ENCODE measurements around the gene HAUS7. TPM values are rescaled to one million over a fixed set of nuclear protein-coding genes. Genes with fewer than 3 reads are reported as not detected.

The HAUS7 gene
- total RNA-seq, 1 experiment from 2014 or later = 29.3 TPM

DNA sequence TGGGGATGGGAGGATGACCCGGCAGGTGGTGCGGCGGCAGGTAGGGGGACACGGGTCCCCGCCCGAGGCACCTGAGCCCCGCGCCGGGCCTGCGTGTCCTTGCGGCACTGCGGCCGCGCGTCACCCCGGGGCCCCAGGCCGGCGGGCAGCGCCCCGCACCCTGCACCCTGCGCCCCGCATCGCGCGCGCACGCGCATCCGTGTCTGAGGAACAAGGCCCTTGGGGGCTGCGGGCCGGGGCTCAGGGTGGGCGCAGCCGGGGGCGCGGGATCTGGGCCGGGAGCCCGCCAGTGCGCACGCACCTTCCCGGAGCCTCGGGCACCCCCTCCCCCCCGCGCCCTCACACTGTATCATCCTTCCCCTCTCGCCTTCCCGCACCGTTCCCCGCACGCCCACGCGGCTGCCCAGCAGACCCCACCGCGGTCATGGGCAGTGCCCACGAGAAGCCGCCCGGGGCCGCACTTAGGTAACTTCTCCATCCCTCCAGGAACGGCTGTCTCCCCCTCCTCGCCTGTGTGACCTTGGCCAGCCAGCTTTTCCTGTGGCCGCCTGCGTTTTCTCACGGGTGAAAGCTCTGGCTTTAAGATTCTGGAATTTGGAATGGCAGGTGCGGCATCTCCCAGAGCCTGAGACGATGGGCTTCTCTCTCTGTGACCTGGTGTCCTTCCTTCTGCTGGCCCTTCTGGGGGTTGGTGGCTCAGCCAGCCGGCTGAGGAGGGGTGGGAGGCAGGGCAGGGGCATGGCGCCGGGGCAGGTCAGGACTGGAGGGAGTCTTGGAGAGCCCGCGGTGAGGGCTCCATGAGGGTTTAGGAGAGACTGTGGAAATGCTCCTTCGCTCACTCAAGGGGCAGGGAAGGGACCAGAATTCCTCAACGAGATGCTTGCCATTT, 47.8 kb upstream of the HAUS7 start:
- intact Hi-C loops (cut with micrococcal nuclease; ENCODE audit: unreplicated experiment) = no loop called here
- H3K27ac ChIP-seq = no peak overlapping the region
- TF ChIP-seq EZH2 (IDR thresholded peaks at IDR 0.05; ENCODE audit: low read depth) (no peak), CTCF (conservative IDR thresholded peaks at IDR 0.05) (no peak)
- H2AFZ ChIP-seq = no peak overlapping the region
- ChIA-PET POLR2A (ENCODE audit: unreplicated experiment) (no interaction called here), CTCF (no interaction called here)
- H3K4me2 ChIP-seq = no peak overlapping the region
- H3K9me2 ChIP-seq (ENCODE audit: insufficient read depth) = no peaks in the 10 kb centered on the region
- no peak overlapping the region for H3K4me3 ChIP-seq
- H4K20me1 ChIP-seq (ENCODE audit: insufficient read depth) = no peaks in the 10 kb centered on the region
- no peaks in the 10 kb centered on the region for H3F3A ChIP-seq (ENCODE audit: insufficient read depth, low read depth)
- H3K79me2 ChIP-seq (ENCODE audit: low read depth) = no peaks in the 10 kb centered on the region
- H3K4me1 ChIP-seq (replicated peaks; ENCODE audit: insufficient read depth) = no peaks in the 10 kb centered on the region
- DNase-seq = no peak
- no TSS peak for BruUV-seq (replicated peaks)
- H3K9me3 ChIP-seq (ENCODE audit: insufficient read depth, low read depth) = no peaks in the 10 kb centered on the region
- H3K27me3 ChIP-seq (ENCODE audit: insufficient read depth, low read depth) = peaks cover 16% of the 10 kb centered on the region
- H3K36me3 ChIP-seq (ENCODE audit: low read depth) = no peaks in the 10 kb centered on the region

- H3K4me1 ChIP-seq (replicated peaks; ENCODE audit: insufficient read depth) = no peaks in the 10 kb centered on the region
- no peaks in the 10 kb centered on the region for H3K9me2 ChIP-seq (ENCODE audit: insufficient read depth)
- peaks cover 16% of the 10 kb centered on the region for H3K27me3 ChIP-seq (ENCODE audit: insufficient read depth, low read depth)
- intact Hi-C loops (cut with micrococcal nuclease; ENCODE audit: unreplicated experiment) = no loop called here
- H3K27ac ChIP-seq = no peak within 1 kb of the TSS
- H4K20me1 ChIP-seq (ENCODE audit: insufficient read depth) = no peaks in the 10 kb centered on the region
- no peak within 1 kb of the TSS for H3K4me2 ChIP-seq
- no peaks in the 10 kb centered on the region for H3K9me3 ChIP-seq (ENCODE audit: insufficient read depth, low read depth)
- CTCF ChIA-PET = no interaction called here
- no peak for DNase-seq
- POLR2A ChIA-PET (ENCODE audit: unreplicated experiment) = no interaction called here
- H3K36me3 ChIP-seq (ENCODE audit: low read depth) = no peaks in the 10 kb centered on the region
- BruUV-seq (replicated peaks) = no TSS peak
- H3K4me3 ChIP-seq = no peak within 1 kb of the TSS
- no peaks in the 10 kb centered on the region for H3K79me2 ChIP-seq (ENCODE audit: low read depth)
- no peaks in the 10 kb centered on the region for H3F3A ChIP-seq (ENCODE audit: insufficient read depth, low read depth)
- H2AFZ ChIP-seq = no peak within 1 kb of the TSS
- TF ChIP-seq CTCF (conservative IDR thresholded peaks at IDR 0.05) (no peak), EZH2 (IDR thresholded peaks at IDR 0.05; ENCODE audit: low read depth) (no peak)
Observed at GRCh38 chrX:153517423-153517822, 47.0 kb upstream of the HAUS7 start, which contains the start of gene ATP2B3. Gene ATP2B3 (plus strand): TSS chrX:153517642. CDS start chrX:153536248, 18,606 bp downstream.

- H3K4me1 ChIP-seq (replicated peaks; ENCODE audit: insufficient read depth) = no peaks in the 10 kb centered on the region
- intact Hi-C loops (cut with micrococcal nuclease; ENCODE audit: unreplicated experiment) = no loop called here
- H4K20me1 ChIP-seq (ENCODE audit: insufficient read depth) = no peaks in the 10 kb centered on the region
- no peaks in the 10 kb centered on the region for H3K9me2 ChIP-seq (ENCODE audit: insufficient read depth)
- POLR2A ChIA-PET (ENCODE audit: unreplicated experiment) = no interaction called here
- TF ChIP-seq EZH2 (IDR thresholded peaks at IDR 0.05; ENCODE audit: low read depth) (no peak), CTCF (conservative IDR thresholded peaks at IDR 0.05) (no peak)
- no peak overlapping the region for H3K4me3 ChIP-seq
- H2AFZ ChIP-seq = no peak overlapping the region
- no TSS peak for BruUV-seq (replicated peaks)
- no peaks in the 10 kb centered on the region for H3F3A ChIP-seq (ENCODE audit: insufficient read depth, low read depth)
- CTCF ChIA-PET = no interaction called here
- no peak for DNase-seq
- no peaks in the 10 kb centered on the region for H3K9me3 ChIP-seq (ENCODE audit: insufficient read depth, low read depth)
- no peak overlapping the region for H3K27ac ChIP-seq
- no peaks in the 10 kb centered on the region for H3K79me2 ChIP-seq (ENCODE audit: low read depth)
- no peaks in the 10 kb centered on the region for H3K36me3 ChIP-seq (ENCODE audit: low read depth)
- peaks cover 18% of the 10 kb centered on the region for H3K27me3 ChIP-seq (ENCODE audit: insufficient read depth, low read depth)
- H3K4me2 ChIP-seq = no peak overlapping the region
Observed at GRCh38 chrX:153516073-153516472, 45.7 kb upstream of the HAUS7 start.
